ENCODE results near the gene SGCD. TPM values are rescaled to one million over a fixed set of nuclear protein-coding genes. Genes with fewer than 3 reads are reported as not detected.

Gene SGCD
- total RNA-seq, 2 experiments from 2014 or later, result not detected

GRCh38 chr5:156366521-156366920 lies 39.6 kb downstream of the SGCD start:
- H3K9me2 ChIP-seq (ENCODE audit: insufficient read depth, low read length), result no peaks in the 10 kb centered on the region
- H3K36me3 ChIP-seq (ENCODE audit: insufficient read depth, low read length), result no peaks in the 10 kb centered on the region
- H3K9me3 ChIP-seq (ENCODE audit: low read length), result no peaks in the 10 kb centered on the region
- no peak overlapping the region for H2AFZ ChIP-seq (ENCODE audit: low read length)
- no peaks in the 10 kb centered on the region for H4K20me1 ChIP-seq (ENCODE audit: insufficient read depth, low read length)
- no peaks in the 10 kb centered on the region for H3K79me2 ChIP-seq (ENCODE audit: insufficient read depth, low read depth, low read length)
- ChIA-PET POLR2A (interaction anchor here (0.6 to 1.1 kb wide), 2 partner anchors 9 to 99 kb away, joined by 3 read pairs; no protein-coding TSS in a partner anchor), CTCF (ENCODE audit: unreplicated experiment) (no interaction called here)
- H3K4me2 ChIP-seq (ENCODE audit: low read length), result no peak overlapping the region
- H3K4me3 ChIP-seq (ENCODE audit: low read depth, low read length, poor library complexity, severe bottlenecking), result no peak overlapping the region
- H3K27ac ChIP-seq (ENCODE audit: low read depth, low read length, poor library complexity, severe bottlenecking), result no peak overlapping the region
- TF ChIP-seq CTCF (conservative IDR thresholded peaks at IDR 0.05; ENCODE audit: low read length), result no peak
- no peak for TF ChIP-seq EZH2phosphoT487 (IDR thresholded peaks at IDR 0.05; ENCODE audit: borderline replicate concordance, low read depth, low read length)
- no peaks in the 10 kb centered on the region for H3K4me1 ChIP-seq (ENCODE audit: insufficient read depth, low read length, poor library complexity, severe bottlenecking)
- DNase-seq (ENCODE audit: low spot score), result no peak
- no TSS peak for BruUV-seq (replicated peaks)
- intact Hi-C loops (cut with micrococcal nuclease; ENCODE audit: unreplicated experiment), result no loop called here

DNA sequence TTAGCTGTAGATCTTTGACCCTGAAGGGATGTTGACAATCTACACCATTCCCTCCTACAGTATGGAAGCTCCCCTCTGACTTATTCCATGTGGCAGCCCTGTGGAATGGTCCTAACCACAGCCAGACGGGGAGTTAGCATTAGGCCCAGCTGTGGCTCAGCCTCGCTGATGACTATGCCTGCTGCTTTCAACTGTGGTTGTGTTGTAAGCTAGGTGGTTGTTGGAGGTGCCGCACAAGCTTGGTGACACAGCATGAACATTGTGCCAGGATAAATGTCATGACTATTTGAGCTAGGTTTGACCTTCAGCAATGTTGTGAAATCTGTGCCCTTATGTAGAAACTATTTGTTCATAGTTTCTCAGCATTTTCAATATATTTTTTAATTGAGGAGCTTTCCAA lies 40.6 kb downstream of the SGCD start:
- H3K27ac ChIP-seq (ENCODE audit: low read depth, low read length, poor library complexity, severe bottlenecking), result no peak overlapping the region
- no peak overlapping the region for H2AFZ ChIP-seq (ENCODE audit: low read length)
- no peaks in the 10 kb centered on the region for H3K9me3 ChIP-seq (ENCODE audit: low read length)
- H3K4me3 ChIP-seq (ENCODE audit: low read depth, low read length, poor library complexity, severe bottlenecking), result no peak overlapping the region
- no peaks in the 10 kb centered on the region for H3K79me2 ChIP-seq (ENCODE audit: insufficient read depth, low read depth, low read length)
- BruUV-seq (replicated peaks), result no TSS peak
- CTCF ChIA-PET (ENCODE audit: unreplicated experiment), result no interaction called here
- TF ChIP-seq CTCF (conservative IDR thresholded peaks at IDR 0.05; ENCODE audit: low read length) (no peak), EZH2phosphoT487 (IDR thresholded peaks at IDR 0.05; ENCODE audit: borderline replicate concordance, low read depth, low read length) (no peak)
- intact Hi-C loops (cut with micrococcal nuclease; ENCODE audit: unreplicated experiment), result no loop called here
- H4K20me1 ChIP-seq (ENCODE audit: insufficient read depth, low read length), result no peaks in the 10 kb centered on the region
- no peaks in the 10 kb centered on the region for H3K9me2 ChIP-seq (ENCODE audit: insufficient read depth, low read length)
- H3K4me1 ChIP-seq (ENCODE audit: insufficient read depth, low read length, poor library complexity, severe bottlenecking), result no peaks in the 10 kb centered on the region
- no peaks in the 10 kb centered on the region for H3K36me3 ChIP-seq (ENCODE audit: insufficient read depth, low read length)
- no peak overlapping the region for H3K4me2 ChIP-seq (ENCODE audit: low read length)
- POLR2A ChIA-PET, result interaction anchor here (0.6 to 1.0 kb wide), 3 partner anchors 46 to 585 kb away, joined by 3 to 5 read pairs (median 4); no protein-coding TSS in a partner anchor
- DNase-seq (ENCODE audit: low spot score), result no peak

- no peak overlapping the region for H2AFZ ChIP-seq (ENCODE audit: low read length)
- CTCF ChIA-PET (ENCODE audit: unreplicated experiment), result no interaction called here
- POLR2A ChIA-PET, result interaction anchor here (1.4 kb wide), 1 partner anchor 9 kb away, joined by 3 read pairs; no protein-coding TSS in a partner anchor
Observed at GRCh38 chr5:156375895-156376495, 49.0 kb downstream of the SGCD start.

More at GRCh38 chr5:156375895-156376495, 49.0 kb downstream of the SGCD start:
- H4K20me1 ChIP-seq (ENCODE audit: insufficient read depth, low read length), result no peaks in the 10 kb centered on the region
- H3K79me2 ChIP-seq (ENCODE audit: insufficient read depth, low read depth, low read length), result no peaks in the 10 kb centered on the region
- intact Hi-C loops (cut with micrococcal nuclease; ENCODE audit: unreplicated experiment), result no loop called here
- H3K36me3 ChIP-seq (ENCODE audit: insufficient read depth, low read length), result no peaks in the 10 kb centered on the region
- BruUV-seq (replicated peaks), result no TSS peak
- no peak overlapping the region for H3K4me2 ChIP-seq (ENCODE audit: low read length)
- no peaks in the 10 kb centered on the region for H3K4me1 ChIP-seq (ENCODE audit: insufficient read depth, low read length, poor library complexity, severe bottlenecking)
- H3K9me2 ChIP-seq (ENCODE audit: insufficient read depth, low read length), result no peaks in the 10 kb centered on the region
- TF ChIP-seq EZH2phosphoT487 (IDR thresholded peaks at IDR 0.05; ENCODE audit: borderline replicate concordance, low read depth, low read length), result no peak
- TF ChIP-seq CTCF (conservative IDR thresholded peaks at IDR 0.05; ENCODE audit: low read length), result no peak
- DNase-seq (ENCODE audit: low spot score), result no peak
- no peaks in the 10 kb centered on the region for H3K9me3 ChIP-seq (ENCODE audit: low read length)
- no peak overlapping the region for H3K4me3 ChIP-seq (ENCODE audit: low read depth, low read length, poor library complexity, severe bottlenecking)
- no peak overlapping the region for H3K27ac ChIP-seq (ENCODE audit: low read depth, low read length, poor library complexity, severe bottlenecking)

Data from OCI-LY7 (cell line).